IPS DF 4.7 (cell line): ENCODE measurements around the gene ENTPD2.

Experiments
- DNase-seq: peaks from one replicate; pipeline ENCODE4 v3.0.0-alpha.2; 2013; ENCODE audit warnings: low spot score; ENCODE audit errors: extremely low read depth

The ENTPD2 gene

DNA sequence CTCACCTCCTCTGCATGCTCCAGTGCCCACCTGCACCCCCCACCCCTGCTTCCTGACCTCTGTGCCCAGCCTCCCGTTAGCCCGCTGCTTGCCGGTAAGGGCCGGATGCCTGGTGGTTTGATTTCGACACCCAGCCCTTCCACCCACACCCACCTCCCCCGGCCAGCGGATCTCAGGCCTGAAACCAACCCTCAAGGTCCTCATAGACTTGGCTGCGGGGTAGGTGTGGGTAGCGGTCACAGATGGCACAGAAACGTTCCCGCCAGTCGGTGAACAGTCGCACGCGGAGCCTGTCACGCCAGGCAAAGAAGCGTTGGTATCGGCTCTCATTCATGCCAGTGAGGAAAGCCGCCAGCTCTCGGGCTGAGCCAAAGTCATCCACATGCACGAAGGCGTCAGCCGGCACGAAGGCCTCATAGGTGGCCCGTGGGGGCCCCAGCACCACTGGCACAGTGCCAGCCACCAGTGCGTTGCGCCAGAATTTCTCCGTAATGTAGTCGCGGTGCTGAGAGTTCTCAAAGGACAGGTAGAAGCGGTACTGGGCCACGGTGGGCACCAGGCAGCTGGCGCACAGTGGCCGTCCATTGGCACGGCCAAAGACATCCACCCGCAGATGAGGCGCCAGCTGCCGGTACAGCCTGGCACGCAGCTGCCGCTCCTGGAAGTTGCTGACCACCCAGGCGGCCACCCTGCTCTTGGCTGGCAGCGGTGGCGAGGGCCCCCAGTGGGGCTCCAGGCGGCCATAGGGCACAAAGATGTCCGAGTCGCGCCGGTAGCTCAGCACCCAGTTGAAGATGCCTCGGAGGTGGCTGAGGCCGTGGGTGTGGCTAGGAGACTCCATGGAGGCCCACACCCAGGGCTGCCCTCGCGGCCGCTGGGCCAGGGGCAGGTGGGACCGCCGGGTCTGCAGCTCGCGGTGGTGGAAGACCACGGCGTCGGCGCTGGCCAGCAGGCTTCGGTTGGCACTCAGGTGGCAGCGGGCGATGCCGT lies 23.0 kb downstream of the ENTPD2 start:
- DNase-seq, result no peak

DNA sequence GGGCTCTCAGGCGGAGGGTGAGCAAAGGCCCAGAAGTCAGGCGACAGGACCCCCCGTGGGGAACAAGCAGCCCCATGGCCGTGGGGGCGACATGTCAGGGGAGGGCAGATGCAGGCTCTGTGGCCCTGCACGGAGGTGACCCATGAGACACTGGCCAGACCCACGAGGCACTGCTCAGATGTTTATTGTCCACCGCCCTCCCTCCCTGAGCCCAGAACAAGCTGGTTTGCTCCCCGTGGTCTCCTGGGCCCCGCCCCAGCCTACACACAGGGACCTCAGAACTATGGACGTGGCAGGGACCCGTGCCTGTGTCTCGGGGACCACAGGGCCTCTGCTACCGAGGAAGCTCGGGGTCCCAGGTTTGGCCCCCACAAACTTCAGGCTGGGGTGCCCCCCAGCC lies 23.9 kb downstream of the ENTPD2 start:
- no peak for DNase-seq

DNA sequence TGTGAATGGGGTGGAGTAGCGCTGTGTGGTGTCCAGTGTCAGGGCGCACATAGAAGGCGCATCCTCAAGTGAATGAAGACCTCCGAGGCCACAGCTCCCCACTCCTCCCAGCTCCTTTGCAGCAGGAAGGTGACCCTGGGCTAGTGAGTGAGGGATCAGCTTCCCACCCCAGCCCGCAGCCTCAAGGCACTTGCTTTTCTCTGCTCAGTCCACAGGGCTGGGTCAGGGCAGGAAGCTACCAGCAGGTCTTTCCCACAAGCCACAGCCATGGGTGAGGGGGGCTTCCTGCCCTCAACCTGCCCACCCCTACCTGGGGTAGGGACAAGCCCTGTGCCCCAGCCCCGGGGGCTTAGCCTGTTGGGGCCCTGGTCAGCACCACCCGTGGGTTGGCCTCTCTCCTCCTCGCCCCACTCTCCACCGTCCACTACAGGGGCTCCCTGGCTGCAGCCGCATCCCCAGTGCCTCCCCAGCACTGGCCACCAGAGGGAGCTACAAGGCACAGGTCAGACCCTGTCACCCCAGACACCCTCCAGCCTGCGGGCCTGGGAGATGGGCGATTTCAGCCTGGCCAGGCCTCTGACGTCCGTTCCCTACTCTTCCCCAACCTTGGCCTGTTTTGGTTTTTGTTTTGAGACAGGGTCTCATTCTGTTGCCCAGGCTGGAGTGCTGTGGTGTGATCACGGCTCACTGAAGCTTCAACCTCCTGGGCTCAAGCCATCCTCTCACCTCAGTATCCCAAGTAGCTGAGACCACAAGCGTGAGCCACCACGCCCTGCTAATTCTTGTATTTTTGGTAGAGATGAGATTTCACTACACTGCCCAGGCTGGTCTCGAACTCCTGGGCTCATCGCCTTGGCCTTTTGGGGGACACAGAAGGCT lies 24.6 kb downstream of the ENTPD2 start:
- DNase-seq, result no peak

DNA sequence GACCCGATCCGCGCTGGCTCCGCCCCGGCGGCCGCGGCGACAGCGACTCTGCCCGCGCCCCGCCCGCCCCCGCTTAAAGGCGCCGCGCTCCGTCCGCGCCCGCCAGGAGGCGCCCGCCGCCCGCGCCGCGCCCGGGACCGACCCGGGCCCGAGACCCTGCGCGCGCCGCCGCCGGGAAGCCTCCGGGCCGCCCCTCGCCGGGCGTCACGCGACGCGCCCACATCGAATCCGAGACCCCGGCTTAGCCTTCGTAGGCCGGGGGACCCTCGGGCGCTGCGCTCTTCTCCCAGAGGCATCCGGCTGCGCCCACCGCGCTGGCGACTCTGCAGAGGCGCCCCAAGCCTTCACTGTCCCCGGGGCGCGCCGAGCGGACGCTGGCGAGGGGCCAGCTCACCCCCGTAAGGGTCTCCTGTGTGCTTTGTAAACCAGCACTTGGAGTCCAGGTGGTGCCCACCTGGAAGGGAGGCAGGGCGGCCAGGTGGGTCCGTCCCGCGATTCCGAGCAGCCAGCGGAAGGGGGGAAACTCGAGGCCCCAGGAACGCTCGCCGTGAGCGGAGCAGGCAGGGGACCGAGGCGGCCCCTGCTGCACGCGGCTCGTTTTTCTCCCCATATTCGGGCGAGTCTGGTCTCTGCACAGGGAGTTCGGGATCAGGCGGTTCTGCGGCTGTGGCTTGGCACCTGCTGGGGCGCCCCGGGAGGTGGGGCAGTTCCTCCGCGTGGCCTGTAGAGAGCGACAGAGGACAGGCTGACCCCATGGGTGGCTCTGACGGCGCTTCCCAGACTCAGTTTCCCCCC lies 25.4 kb downstream of the ENTPD2 start:
- no peak for DNase-seq

DNA sequence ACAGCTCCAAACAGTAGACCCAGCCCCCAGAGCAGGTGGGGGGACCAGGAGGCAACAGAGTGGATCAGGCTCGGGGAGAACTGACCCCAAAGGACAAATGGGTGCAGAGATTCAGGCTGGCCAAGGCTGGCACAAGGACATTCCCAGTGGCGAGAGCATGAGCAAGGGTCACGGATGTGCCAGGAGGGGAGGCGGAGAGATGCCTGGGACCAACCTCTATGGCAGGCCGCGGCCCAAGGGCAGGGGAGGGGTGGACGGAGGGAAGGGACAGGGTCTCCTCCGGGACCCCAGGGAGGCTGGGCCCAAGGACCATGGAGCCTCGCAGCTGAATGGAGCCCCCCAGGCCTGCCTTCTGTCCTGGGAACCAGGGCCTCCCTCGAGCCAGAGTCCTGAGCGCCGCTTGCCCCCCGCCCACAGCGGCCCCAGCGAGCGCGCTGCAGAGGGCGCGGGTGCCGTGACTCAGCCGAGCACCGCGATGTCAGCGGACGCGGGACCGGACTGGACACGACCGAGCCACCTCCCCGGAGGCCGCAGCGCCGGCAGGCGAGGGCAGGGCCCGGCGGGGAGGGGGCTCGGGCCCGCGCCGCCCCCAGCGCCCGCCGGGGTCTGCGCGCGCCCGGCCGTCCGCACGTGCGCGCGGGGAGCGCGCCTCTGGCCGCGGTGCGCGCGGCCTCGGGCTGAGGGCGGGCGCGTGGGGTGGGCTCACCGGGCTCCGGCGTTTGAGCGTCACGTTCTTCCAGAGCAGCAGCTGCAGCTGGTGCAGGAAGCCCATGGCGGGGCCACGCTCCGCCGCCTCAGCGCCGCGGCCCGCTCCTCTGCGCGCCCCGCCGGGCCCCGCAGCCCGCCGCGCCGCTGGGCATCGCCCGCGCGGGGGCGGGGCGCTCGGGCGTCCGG lies 26.2 kb downstream of the ENTPD2 start, which contains the start of gene ABCA2:
TSS of gene ABCA2 (minus strand) at position 869 of the 894 bp plus-strand sequence. CDS start at position 772, 97 bp downstream.
- DNase-seq, result no peak

DNA sequence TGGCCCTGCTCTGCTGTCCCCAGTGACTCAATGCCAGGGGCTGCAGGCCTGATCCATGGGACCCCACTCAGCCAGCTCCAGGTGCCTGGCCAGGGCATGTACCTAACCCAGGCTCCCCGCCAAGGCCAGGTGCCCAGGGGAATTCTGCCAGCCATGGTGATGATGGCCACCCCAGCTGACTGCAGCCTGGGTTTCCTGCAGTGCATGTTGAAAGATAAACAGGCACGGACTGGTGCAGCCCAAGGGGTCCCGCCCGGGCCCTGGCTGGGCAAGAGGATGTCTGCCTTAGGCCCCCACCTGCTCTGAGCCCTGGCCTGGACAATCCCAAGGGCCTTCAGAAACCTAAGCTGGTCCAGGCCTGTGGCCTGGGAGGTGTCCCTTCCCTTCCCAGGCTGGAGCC lies 27.0 kb downstream of the ENTPD2 start:
- no peak for DNase-seq

DNA sequence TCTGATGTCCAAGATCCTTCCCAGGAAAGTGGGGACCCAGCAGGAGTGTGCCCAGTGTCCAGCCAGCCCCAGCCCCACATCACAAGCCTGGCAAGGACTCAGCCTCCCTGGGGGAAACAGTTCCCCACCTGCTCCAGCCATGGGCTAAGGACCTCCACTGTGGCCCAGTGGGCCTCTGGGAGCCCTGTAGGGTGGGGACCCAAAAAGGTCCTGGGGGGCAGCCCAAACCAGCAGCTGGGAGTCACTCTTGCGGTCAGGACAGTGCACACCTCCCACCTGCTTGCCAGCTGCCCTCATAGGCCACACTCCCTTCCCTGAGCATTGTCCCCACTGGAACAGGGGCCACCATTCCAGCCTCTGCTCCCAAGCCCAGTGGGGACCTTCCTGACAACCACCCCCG lies 27.5 kb downstream of the ENTPD2 start:
- no peak for DNase-seq

DNA sequence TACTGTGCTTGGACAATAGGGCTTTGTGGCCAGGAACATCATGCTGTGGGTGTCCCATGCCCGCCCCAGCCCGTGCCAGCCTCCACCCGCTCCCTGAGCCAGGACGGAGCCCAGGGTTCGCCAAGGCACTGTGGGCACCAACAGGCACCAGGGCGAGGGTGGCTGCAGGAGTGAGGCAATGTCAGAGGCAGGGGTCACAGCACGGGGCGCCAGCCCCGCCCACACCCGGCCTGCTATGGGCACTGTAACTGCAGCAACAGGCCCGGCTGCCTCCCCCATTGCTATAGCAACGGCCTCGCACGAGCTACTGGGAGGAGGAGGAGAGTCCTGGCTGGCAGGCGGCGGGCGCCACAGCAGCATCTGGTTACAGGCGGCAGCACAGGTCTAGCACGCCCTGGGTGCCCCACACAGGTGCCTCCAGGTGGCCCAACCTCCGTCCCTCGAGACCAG lies 28.3 kb downstream of the ENTPD2 start:
- DNase-seq, result no peak

DNA sequence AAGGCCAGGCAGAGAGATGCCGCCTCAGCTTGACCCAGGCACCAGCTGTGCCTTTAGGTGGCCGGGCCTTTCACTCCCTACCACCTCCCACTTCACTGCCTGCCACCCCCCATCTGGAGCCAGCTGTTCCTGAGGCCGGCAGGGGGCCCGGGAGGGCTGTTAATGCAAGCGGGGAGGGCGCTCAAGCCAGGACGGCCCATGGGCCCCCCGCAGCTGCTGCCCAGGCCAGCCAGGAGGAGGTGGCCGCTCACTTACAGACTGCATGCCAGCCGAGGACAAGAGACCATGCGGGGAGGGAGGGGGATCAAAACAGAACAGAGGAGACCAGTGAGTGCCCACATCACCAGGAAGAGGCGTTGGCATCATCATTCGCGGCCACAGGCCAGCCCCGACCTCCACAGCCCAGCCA lies 30.3 kb downstream of the ENTPD2 start:
- no peak for DNase-seq

DNA sequence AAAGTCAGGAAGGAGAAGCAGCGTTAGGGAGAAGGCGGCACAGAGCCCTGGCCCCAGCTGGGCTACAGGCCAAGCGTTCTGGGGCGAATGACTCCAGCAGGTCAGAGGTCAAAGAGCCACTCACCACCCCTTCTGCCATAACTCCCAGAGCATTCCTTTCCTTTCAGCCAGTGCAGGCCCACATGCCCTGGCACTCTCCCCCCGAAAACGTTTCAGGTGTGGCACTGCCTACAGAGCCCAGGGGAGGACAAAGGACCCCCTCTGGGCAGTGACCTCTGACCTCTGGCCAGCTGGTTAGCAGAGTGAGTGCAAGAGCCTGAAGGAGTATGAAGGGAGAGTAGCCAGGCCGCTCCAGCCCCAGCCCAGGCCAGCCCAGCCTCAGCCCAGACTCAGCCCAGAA lies 30.7 kb downstream of the ENTPD2 start:
- no peak for DNase-seq

DNA sequence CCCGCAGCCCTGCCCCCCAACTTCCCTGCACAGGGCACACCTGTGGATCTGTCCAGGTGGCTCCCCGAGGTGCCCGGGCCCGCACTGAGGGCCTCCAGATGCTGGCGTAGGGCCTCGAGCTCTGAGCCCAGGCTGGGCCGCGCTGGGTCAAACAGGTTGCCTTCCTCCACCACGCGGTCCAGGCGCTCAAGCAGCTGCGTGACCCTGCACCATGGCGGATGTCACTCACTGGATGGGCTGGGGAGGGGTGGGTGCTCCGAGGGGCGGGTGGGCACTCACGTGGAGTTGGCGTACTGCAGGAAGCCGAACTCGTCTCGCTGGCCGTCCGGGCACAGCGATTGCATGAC lies 31.2 kb downstream of the ENTPD2 start:
- DNase-seq, result no peak

DNA sequence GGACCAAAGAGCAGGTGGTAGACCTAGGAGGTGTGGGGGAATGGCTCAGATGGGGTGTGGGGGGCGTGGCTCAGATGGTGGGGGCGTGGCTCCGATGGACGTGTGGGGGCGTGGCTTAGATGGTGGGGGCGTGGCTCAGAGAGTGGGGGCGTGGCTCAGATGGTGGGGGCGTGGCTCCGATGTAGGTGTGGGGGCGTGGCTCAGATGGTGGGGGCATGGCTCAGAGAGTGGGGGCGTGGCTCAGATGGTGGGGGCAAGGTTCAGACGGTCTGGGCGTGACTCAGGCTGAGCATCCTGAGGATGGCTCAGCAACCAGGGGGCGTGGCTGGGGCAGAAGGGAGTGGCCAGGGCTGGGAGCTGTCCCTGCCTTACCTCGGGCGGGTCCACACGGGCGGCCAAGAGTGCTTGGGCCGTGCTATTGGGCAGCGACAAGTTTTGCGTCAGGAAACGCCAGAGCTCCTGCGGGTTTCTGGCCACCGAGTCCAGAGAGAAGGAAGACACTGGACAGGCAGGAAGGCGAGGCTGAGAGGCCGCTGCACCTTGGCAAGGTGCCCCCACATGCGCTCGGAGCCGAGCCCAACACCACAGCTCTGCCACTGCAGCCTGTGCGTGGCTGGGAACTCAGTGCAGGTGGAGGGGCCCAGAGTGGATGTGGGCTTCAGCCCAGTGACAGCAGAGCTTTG lies 31.7 kb downstream of the ENTPD2 start:
- no peak for DNase-seq

DNA sequence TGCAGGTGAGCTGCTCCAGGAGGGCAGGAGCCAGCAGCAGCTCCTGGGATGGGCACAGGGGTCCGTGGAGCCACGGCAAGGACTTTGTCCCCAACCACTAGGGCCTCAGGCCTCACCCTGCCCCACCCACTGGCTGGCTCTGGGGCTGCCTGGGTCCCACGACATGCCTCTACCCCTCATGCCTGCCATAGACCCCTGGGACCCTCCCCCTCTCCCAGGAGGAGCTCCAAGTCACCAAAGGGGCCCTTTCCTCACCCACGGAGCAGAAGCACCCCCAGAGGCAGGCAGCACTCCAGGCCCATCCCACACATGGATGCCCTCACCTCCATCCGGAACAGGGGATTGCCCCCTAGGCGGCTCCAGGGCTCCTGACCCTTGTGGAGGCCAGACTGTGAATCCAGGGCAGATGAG lies 32.3 kb downstream of the ENTPD2 start:
- no peak for DNase-seq

DNA sequence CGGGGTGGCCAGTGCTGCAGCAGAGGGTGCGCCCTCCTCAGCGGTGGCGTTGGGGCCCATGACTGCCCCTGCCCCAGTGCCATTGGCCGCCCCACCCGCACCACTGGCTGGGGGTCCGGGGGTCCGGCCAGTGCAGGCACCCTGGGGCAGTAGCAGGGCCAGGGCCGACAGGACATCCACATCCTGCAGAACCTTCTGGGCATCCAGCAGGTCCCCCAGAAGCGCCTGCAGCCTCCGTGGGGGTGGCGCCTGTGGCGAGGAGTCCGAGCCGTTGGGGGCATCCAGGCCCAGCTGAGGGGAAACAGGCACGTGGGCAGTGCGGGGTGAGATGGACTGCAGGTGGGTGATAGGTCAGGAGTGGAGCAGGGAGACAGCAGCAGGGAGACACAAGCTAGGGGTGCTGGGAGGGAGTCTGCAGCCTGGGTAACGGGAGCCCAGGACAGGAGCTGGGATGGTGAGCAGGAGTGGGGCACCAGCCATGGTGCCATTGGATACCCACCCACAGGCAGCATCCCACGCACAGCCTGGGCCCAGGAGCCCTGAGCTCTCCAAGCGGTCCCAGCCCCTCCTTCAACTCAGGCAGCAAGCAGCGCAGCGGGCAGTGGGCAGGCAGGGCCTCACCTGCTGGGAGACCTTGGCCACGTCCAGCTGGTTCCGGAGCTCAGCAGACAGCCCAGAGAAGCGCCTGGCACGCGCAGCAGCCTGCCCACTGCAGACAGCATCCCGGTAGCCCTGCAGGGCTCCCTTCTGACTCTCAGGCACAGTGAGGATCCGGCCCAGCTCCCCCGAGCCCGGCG lies 32.9 kb downstream of the ENTPD2 start:
- no peak for DNase-seq

DNA sequence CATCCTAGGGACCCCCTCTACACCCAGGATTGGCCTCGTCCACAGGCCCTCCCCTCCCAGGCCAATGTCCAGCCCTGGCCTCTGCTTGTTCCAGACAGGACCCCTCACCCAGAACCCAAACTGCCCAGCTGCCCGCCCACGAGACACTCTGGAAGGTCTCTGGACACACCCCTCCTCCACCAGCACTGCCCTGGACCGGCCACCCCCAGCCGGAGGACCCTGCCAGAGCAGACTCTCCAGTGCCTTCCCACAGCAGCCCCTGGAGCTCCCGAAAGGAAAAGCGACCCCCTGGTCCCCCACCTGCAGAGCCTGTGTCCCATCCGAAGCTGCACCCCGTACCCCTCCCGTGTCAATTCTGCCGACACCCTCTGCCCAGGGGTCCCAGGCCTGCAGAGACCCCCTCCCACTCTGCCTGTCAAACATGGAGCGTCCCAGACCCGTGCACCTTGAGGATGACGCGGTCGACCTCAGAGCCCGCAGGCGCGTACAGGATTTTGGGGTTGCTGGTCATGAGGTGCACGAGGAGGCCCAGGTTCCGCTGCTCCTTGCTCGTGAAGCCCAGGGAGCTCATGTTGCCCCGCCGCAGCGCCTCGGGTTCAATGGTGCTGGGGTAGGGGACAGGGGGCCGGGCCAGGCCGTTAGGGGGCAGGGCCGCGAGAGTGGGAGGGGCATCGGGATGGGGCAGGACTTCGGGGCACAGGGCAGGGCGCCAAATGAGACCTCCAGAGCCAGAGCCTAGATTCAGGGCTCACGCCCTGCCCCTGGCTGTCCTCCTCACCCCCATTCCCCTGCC lies 33.8 kb downstream of the ENTPD2 start:
- no peak for DNase-seq

DNA sequence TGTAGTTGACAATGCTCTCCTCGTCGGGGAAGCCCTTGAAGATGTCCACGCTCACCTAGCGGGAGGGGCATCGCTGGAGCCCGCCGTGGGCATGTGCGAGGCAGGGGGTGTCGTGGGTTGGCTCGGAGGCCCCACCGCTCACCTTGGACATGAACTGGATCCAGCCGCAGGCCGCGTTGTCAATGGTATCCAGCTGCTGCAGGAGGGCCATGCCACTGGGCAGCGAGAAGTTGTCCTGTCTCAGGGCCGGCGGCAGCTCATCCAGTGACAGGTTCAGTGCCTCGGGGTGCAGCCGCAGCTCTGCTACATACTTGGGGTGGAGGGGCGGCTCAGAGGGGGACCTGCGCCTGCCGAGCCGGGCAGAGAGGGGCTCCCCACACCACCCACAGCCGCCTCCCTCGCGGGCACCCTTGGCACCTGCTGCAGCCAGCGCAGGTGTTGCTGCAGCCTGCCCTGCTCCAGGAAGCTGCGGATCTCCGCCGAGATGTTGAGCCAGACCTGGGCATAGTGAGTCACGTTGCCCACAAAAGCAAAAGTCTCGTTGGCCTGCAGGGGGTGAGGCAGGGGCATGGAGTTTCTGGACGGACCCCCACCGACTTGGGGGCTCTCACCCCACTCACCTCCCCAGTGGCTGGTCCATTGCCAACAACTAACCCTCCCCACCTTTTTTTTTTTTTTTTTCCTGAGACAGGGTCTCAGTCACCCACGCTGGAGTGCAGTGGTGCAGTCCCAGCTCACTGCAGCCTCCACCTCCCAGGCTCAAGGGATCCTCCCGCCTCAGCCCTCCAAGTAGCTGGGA lies 34.9 kb downstream of the ENTPD2 start:
- DNase-seq, result no peak

DNA sequence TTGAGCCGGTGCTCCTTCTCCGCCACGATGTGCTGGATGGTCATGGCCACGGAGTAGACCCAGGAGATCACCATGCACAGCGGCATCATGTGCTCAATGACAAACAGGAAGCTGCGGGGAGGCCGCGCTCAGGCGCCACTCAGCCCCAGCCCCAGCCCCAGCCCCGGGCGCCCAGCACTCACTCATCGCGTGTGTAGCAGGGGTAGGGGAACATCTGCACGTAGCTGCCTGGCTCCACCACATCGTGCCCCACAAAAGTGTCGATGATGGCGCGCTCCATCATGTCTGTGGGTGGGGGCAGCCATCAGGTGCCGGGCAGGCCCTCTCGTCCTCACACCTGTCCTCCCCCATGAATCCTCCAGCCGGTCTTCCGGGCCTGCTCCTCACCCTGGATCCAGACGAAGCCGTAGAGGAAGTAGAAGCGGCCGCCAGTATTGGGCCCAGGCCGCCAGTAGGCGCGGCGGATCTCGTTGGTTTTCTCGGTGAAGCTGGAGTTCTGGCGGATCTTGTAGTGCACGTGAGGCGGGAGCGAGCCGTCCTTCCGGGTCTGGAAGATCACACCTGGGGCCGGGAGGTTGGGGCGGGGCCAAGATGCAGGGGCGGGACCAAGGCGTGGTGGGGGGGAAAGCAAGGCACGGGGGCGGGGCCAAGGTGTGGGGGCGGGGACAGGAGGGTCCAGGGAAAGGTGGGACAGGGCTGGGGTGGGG lies 35.9 kb downstream of the ENTPD2 start:
- no peak for DNase-seq
